HEK293 (cell line): Measurements from ENCODE around the gene CMBL.

Source experiments
- CTCF ChIP-seq: fragments of 450-650 bp; formaldehyde crosslinking; IDR thresholded peaks from 2 replicates; pipeline ENCODE4 v1.5.1; 2016; ENCODE audit warnings: missing biosample characterization, missing genetic modification characterization
- HIC1 ChIP-seq: fragments of 450-650 bp; formaldehyde crosslinking; IDR thresholded peaks from 2 replicates; pipeline ENCODE4 v1.5.1; 2016; ENCODE audit warnings: missing biosample characterization, missing genetic modification characterization
- REST ChIP-seq: fragments of 450-650 bp; formaldehyde crosslinking; IDR thresholded peaks from 2 replicates; pipeline ENCODE4 v1.5.1; 2016; ENCODE audit warnings: missing biosample characterization, missing genetic modification characterization
- TRIM28 ChIP-seq: IDR thresholded peaks from 2 replicates; pipeline ENCODE4 v1.6.1; 2011; ENCODE audit warnings: low read length, control low read depth, borderline replicate concordance
- ZEB2 ChIP-seq: fragments of 450-650 bp; formaldehyde crosslinking; IDR thresholded peaks from 2 replicates; pipeline ENCODE4 v1.5.1; 2016; ENCODE audit warnings: missing biosample characterization, missing genetic modification characterization
- ZNF114 ChIP-seq: fragments of 450-650 bp; formaldehyde crosslinking; IDR thresholded peaks from 2 replicates; pipeline ENCODE4 v1.5.0; 2017; ENCODE audit warnings: missing biosample characterization, missing genetic modification characterization
- ZNF362 ChIP-seq: fragments of 450-650 bp; formaldehyde crosslinking; IDR thresholded peaks from 2 replicates; pipeline ENCODE4 v1.5.1; 2016; ENCODE audit warnings: missing biosample characterization, missing genetic modification characterization
- ZNF629 ChIP-seq: fragments of 450-650 bp; formaldehyde crosslinking; IDR thresholded peaks from 2 replicates; pipeline ENCODE4 v1.5.1; 2017; ENCODE audit warnings: missing biosample characterization, missing genetic modification characterization
- ZSCAN5A ChIP-seq: fragments of 450-650 bp; formaldehyde crosslinking; IDR thresholded peaks from 2 replicates; pipeline ENCODE4 v1.5.1; 2016; ENCODE audit warnings: missing biosample characterization, missing genetic modification characterization

- TF ChIP-seq CTCF (tag by site-specific recombination): no peak
- no peak for TF ChIP-seq ZEB2 (tag by site-specific recombination)
- no peak for TF ChIP-seq ZSCAN5A
- TF ChIP-seq ZNF362 (tag by site-specific recombination): no peak
- no peak for TF ChIP-seq TRIM28
- no peak for TF ChIP-seq ZNF114 (tag by site-specific recombination)
- TF ChIP-seq HIC1: no peak
- TF ChIP-seq REST (tag by site-specific recombination): no peak
- no peak for TF ChIP-seq ZNF629 (tag by site-specific recombination)
Observed at GRCh38 chr5:10289353-10289752, 18.3 kb downstream of the CMBL start.
